Stimulated activated naive CD8-positive, alpha-beta T cell treated with anti-CD3 and anti-CD28 coated beads, Interleukin-15, Interleukin-2, amounts not matched to agents 100 ng/mL and 50 ng/mL, for 24 hours (primary cell): ENCODE results near the gene NXPH1.

Experiments
- H3K27ac Mint-ChIP-seq: one replicate; pipeline ENCODE4 v1.8.0; 2021; ENCODE audit warnings: mild to moderate bottlenecking, mixed read lengths
- H3K27me3 Mint-ChIP-seq: one replicate; pipeline ENCODE4 v1.8.0; 2021; ENCODE audit warnings: mixed read lengths
- H3K36me3 Mint-ChIP-seq: one replicate; pipeline ENCODE4 v1.8.0; 2021; ENCODE audit warnings: low read depth, mixed read lengths
- H3K4me1 Mint-ChIP-seq: one replicate; pipeline ENCODE4 v1.8.0; 2021; ENCODE audit warnings: low read depth, mixed read lengths
- H3K4me3 Mint-ChIP-seq: one replicate; pipeline ENCODE4 v1.8.0; 2021; ENCODE audit warnings: mild to moderate bottlenecking, mixed read lengths
- H3K9me3 Mint-ChIP-seq: one replicate; pipeline ENCODE4 v1.8.0; 2021; ENCODE audit warnings: mixed read lengths

Gene NXPH1

GRCh38 chr7:8444468-8444769, 11.0 kb downstream of the NXPH1 start:
- H3K27me3 Mint-ChIP-seq: peaks cover 81% of the 10 kb centered on the region
- peaks cover 7% of the 10 kb centered on the region for H3K9me3 Mint-ChIP-seq
- peaks cover 9% of the 10 kb centered on the region for H3K4me1 Mint-ChIP-seq
- H3K36me3 Mint-ChIP-seq: peaks cover 5% of the 10 kb centered on the region
- H3K27ac Mint-ChIP-seq: no peak overlapping the region
- no peak overlapping the region for H3K4me3 Mint-ChIP-seq

- H3K4me3 Mint-ChIP-seq: no peak overlapping the region
- H3K27me3 Mint-ChIP-seq: peaks cover 5% of the 10 kb centered on the region
- H3K4me1 Mint-ChIP-seq: no peaks in the 10 kb centered on the region
- H3K36me3 Mint-ChIP-seq: no peaks in the 10 kb centered on the region
- H3K9me3 Mint-ChIP-seq: peaks cover 4% of the 10 kb centered on the region
- H3K27ac Mint-ChIP-seq: no peak overlapping the region
Observed at GRCh38 chr7:8453535-8453934, 20.1 kb downstream of the NXPH1 start.

- Mint-ChIP-seq H3K4me3 (no peak overlapping the region), H3K9me3 (peaks cover 4% of the 10 kb centered on the region), H3K27ac (no peak overlapping the region), H3K4me1 (no peaks in the 10 kb centered on the region), H3K36me3 (no peaks in the 10 kb centered on the region), H3K27me3 (peaks cover 11% of the 10 kb centered on the region)
Observed at GRCh38 chr7:8455426-8455825, 22.0 kb downstream of the NXPH1 start.

GRCh38 chr7:8462309-8462708, 28.9 kb downstream of the NXPH1 start:
- Mint-ChIP-seq H3K36me3 (no peaks in the 10 kb centered on the region), H3K9me3 (no peaks in the 10 kb centered on the region), H3K27me3 (peaks cover 15% of the 10 kb centered on the region), H3K27ac (no peak overlapping the region), H3K4me1 (no peaks in the 10 kb centered on the region), H3K4me3 (no peak overlapping the region)

- H3K4me3 Mint-ChIP-seq: no peak overlapping the region
- H3K4me1 Mint-ChIP-seq: no peaks in the 10 kb centered on the region
- H3K27me3 Mint-ChIP-seq: peaks cover 8% of the 10 kb centered on the region
- H3K9me3 Mint-ChIP-seq: no peaks in the 10 kb centered on the region
- H3K36me3 Mint-ChIP-seq: no peaks in the 10 kb centered on the region
- no peak overlapping the region for H3K27ac Mint-ChIP-seq
Observed at GRCh38 chr7:8465338-8465737, 31.9 kb downstream of the NXPH1 start.

- Mint-ChIP-seq H3K36me3 (no peaks in the 10 kb centered on the region), H3K27ac (no peak overlapping the region), H3K4me1 (no peaks in the 10 kb centered on the region), H3K9me3 (no peaks in the 10 kb centered on the region), H3K4me3 (no peak overlapping the region), H3K27me3 (no peaks in the 10 kb centered on the region)
Observed at GRCh38 chr7:8480527-8480926, 47.1 kb downstream of the NXPH1 start.

GRCh38 chr7:8481096-8481495, 47.7 kb downstream of the NXPH1 start:
- Mint-ChIP-seq H3K4me1 (no peaks in the 10 kb centered on the region), H3K4me3 (no peak overlapping the region), H3K27me3 (no peaks in the 10 kb centered on the region), H3K9me3 (no peaks in the 10 kb centered on the region), H3K27ac (no peak overlapping the region), H3K36me3 (no peaks in the 10 kb centered on the region)

- Mint-ChIP-seq H3K4me1 (no peaks in the 10 kb centered on the region), H3K4me3 (no peak overlapping the region), H3K27me3 (no peaks in the 10 kb centered on the region), H3K27ac (no peak overlapping the region), H3K9me3 (no peaks in the 10 kb centered on the region), H3K36me3 (no peaks in the 10 kb centered on the region)
Observed at GRCh38 chr7:8481752-8482446, 48.5 kb downstream of the NXPH1 start.

GRCh38 chr7:8490391-8491045, 57.1 kb downstream of the NXPH1 start:
- Mint-ChIP-seq H3K27me3 (no peaks in the 10 kb centered on the region), H3K4me3 (no peak overlapping the region), H3K4me1 (no peaks in the 10 kb centered on the region), H3K9me3 (peaks cover 4% of the 10 kb centered on the region), H3K36me3 (no peaks in the 10 kb centered on the region), H3K27ac (no peak overlapping the region)

GRCh38 chr7:8491106-8491505, 57.7 kb downstream of the NXPH1 start:
- no peaks in the 10 kb centered on the region for H3K36me3 Mint-ChIP-seq
- H3K4me3 Mint-ChIP-seq: no peak overlapping the region
- peaks cover 4% of the 10 kb centered on the region for H3K9me3 Mint-ChIP-seq
- H3K27ac Mint-ChIP-seq: no peak overlapping the region
- H3K27me3 Mint-ChIP-seq: no peaks in the 10 kb centered on the region
- no peaks in the 10 kb centered on the region for H3K4me1 Mint-ChIP-seq

- Mint-ChIP-seq H3K4me3 (no peak overlapping the region), H3K4me1 (no peaks in the 10 kb centered on the region), H3K27ac (no peak overlapping the region), H3K9me3 (peaks cover 4% of the 10 kb centered on the region), H3K27me3 (no peaks in the 10 kb centered on the region), H3K36me3 (no peaks in the 10 kb centered on the region)
Observed at GRCh38 chr7:8491544-8492489, 58.4 kb downstream of the NXPH1 start.

GRCh38 chr7:8499128-8499527, 65.7 kb downstream of the NXPH1 start:
- no peaks in the 10 kb centered on the region for H3K4me1 Mint-ChIP-seq
- H3K27ac Mint-ChIP-seq: no peak overlapping the region
- H3K36me3 Mint-ChIP-seq: no peaks in the 10 kb centered on the region
- H3K4me3 Mint-ChIP-seq: no peak overlapping the region
- H3K9me3 Mint-ChIP-seq: peaks cover 3% of the 10 kb centered on the region
- no peaks in the 10 kb centered on the region for H3K27me3 Mint-ChIP-seq

GRCh38 chr7:8500286-8500685, 66.9 kb downstream of the NXPH1 start:
- no peak overlapping the region for H3K4me3 Mint-ChIP-seq
- no peaks in the 10 kb centered on the region for H3K36me3 Mint-ChIP-seq
- H3K27me3 Mint-ChIP-seq: no peaks in the 10 kb centered on the region
- peaks cover 3% of the 10 kb centered on the region for H3K9me3 Mint-ChIP-seq
- H3K27ac Mint-ChIP-seq: no peak overlapping the region
- no peaks in the 10 kb centered on the region for H3K4me1 Mint-ChIP-seq

GRCh38 chr7:8507566-8507965, 74.2 kb downstream of the NXPH1 start:
- no peaks in the 10 kb centered on the region for H3K27me3 Mint-ChIP-seq
- no peaks in the 10 kb centered on the region for H3K9me3 Mint-ChIP-seq
- H3K27ac Mint-ChIP-seq: no peak overlapping the region
- H3K4me1 Mint-ChIP-seq: no peaks in the 10 kb centered on the region
- no peaks in the 10 kb centered on the region for H3K36me3 Mint-ChIP-seq
- no peak overlapping the region for H3K4me3 Mint-ChIP-seq

- Mint-ChIP-seq H3K27ac (no peak overlapping the region), H3K36me3 (no peaks in the 10 kb centered on the region), H3K4me1 (no peaks in the 10 kb centered on the region), H3K9me3 (no peaks in the 10 kb centered on the region), H3K27me3 (no peaks in the 10 kb centered on the region), H3K4me3 (no peak overlapping the region)
Observed at GRCh38 chr7:8509621-8510020, 76.2 kb downstream of the NXPH1 start.
